HS-27A (cell line): ENCODE results near the gene RNF40.

Source experiments
- DNase-seq: peaks from one replicate; pipeline ENCODE4 v3.0.0-alpha.2; 2012; ENCODE audit warnings: low read depth, missing footprints

Gene RNF40

GRCh38 chr16:30761928-30762902 is at the start of gene RNF40, which contains the start of gene CFAP119:
TSS of gene RNF40 (plus strand) at chr16:30762322. CDS start at chr16:30762546, 224 bp downstream.
TSS of gene CFAP119 (minus strand) at chr16:30762062. CDS start at chr16:30761748, 314 bp downstream.
- peak; percentile 92 for DNase-seq

- no peak for DNase-seq
These were observed 46.2 kb upstream of the RNF40 start for GRCh38 chr16:30715750-30716445.

GRCh38 chr16:30720086-30720485 is 42.0 kb upstream of the RNF40 start:
- DNase-seq: no peak

GRCh38 chr16:30720694-30721093 is 41.4 kb upstream of the RNF40 start:
- DNase-seq: no peak

- DNase-seq: no peak
These were observed 41.0 kb upstream of the RNF40 start for GRCh38 chr16:30721167-30721566.

- DNase-seq: no peak
These were observed 40.5 kb upstream of the RNF40 start for GRCh38 chr16:30721606-30722005.

- DNase-seq: no peak
These were observed 39.7 kb upstream of the RNF40 start for GRCh38 chr16:30722443-30722842.

GRCh38 chr16:30722916-30723315 is 39.2 kb upstream of the RNF40 start:
- DNase-seq: no peak

GRCh38 chr16:30723725-30724355 is 38.3 kb upstream of the RNF40 start:
- no peak for DNase-seq

GRCh38 chr16:30724641-30725417 is 37.3 kb upstream of the RNF40 start:
- no peak for DNase-seq

- no peak for DNase-seq
These were observed 36.7 kb upstream of the RNF40 start for GRCh38 chr16:30725418-30725792.

GRCh38 chr16:30728321-30728720 is 33.8 kb upstream of the RNF40 start:
- no peak for DNase-seq

GRCh38 chr16:30728899-30729672 is 33.0 kb upstream of the RNF40 start:
- no peak for DNase-seq

GRCh38 chr16:30731411-30731810 is 30.7 kb upstream of the RNF40 start:
- no peak for DNase-seq

GRCh38 chr16:30736995-30737793 is 24.9 kb upstream of the RNF40 start:
- DNase-seq: no peak

GRCh38 chr16:30737794-30738648 is 24.1 kb upstream of the RNF40 start:
- DNase-seq: no peak

- no peak for DNase-seq
These were observed 22.9 kb upstream of the RNF40 start for GRCh38 chr16:30738984-30739951.
